ENCODE data around the gene LHB. TPM values are rescaled to one million over a fixed set of nuclear protein-coding genes. Genes with fewer than 3 reads are reported as not detected.

Gene LHB
- total and polyA plus RNA-seq, 2 of the 4 experiments (the other 2 are of a cell fraction) = not detected

- ATAC-seq (ENCODE audit: low read depth) = no peak
- H3K79me1 ChIP-seq (ENCODE audit: low read depth in 1 of 2, low read length in 2 of 2) = peaks cover 0 to 3% of the 10 kb centered on the region in 2 experiments; a peak in 1 of 4 replicates
- no TSS peak for BruUV-seq (replicated peaks)
- H2AK9ac ChIP-seq (replicated peaks; ENCODE audit: low read depth, low read length, poor library complexity) = no peak overlapping the region
- no peak overlapping the region for H2AK5ac ChIP-seq (ENCODE audit: low read depth, low read length)
- no peak overlapping the region for H2AFZ ChIP-seq (replicated peaks; ENCODE audit: low read length, poor library complexity)
- H3K9me1 ChIP-seq (ENCODE audit: insufficient read depth, low read length) = 0 out of 2 replicates have a peak, but pooled peaks cover 3% of the 10 kb centered on the region
- CTCF ChIA-PET = no interaction called here
- H3K4me3 ChIP-seq (ENCODE audit: insufficient read depth, low read depth, low read length) = no peak overlapping the region
- H3K23ac ChIP-seq (ENCODE audit: low read depth, low read length) = no peak overlapping the region
- POLR2A ChIA-PET (ENCODE audit: unreplicated experiment) = no interaction called here
- in situ Hi-C loops (cut with MboI; ENCODE audit: low sequenced_read_pairs) = no loop called here
- no peaks in the 10 kb centered on the region; the same call in 1 of the 2 replicates for H4K20me1 ChIP-seq (ENCODE audit: insufficient read depth, low read length)
- H4K5ac ChIP-seq (ENCODE audit: low read depth, low read length) = no peak overlapping the region
- H2BK15ac ChIP-seq (ENCODE audit: low read depth, low read length) = no peak overlapping the region
- H4K91ac ChIP-seq (ENCODE audit: insufficient read depth, low read depth, low read length) = no peak overlapping the region
- H3K4me2 ChIP-seq (ENCODE audit: low read depth, low read length) = no peak overlapping the region
- no peak overlapping the region for H3K14ac ChIP-seq (replicated peaks; ENCODE audit: low read depth, low read length)
- H3K56ac ChIP-seq (ENCODE audit: extremely low read depth, insufficient read depth, low read length) = no peak overlapping the region
- no peak overlapping the region for H3K4ac ChIP-seq (ENCODE audit: low read depth, low read length)
- H3K4me1 ChIP-seq (ENCODE audit: control insufficient read depth, insufficient read depth, low read length) = peaks cover 5% of the 10 kb centered on the region; the same call in 1 of the 2 replicates
- TF ChIP-seq CTCF (conservative IDR thresholded peaks at IDR 0.05; ENCODE audit: low read depth, low read length) = no peak
- no peaks in the 10 kb centered on the region for H3K9me3 ChIP-seq (ENCODE audit: control insufficient read depth, insufficient read depth, low read length)
- no peak overlapping the region for H3K9ac ChIP-seq (ENCODE audit: low read depth, low read length)
- H3K36me3 ChIP-seq (ENCODE audit: control insufficient read depth, insufficient read depth, low read length) = peaks cover 38% of the 10 kb centered on the region
- peaks cover 2% of the 10 kb centered on the region; the same call in 1 of the 2 replicates for H3K27me3 ChIP-seq (ENCODE audit: control insufficient read depth, insufficient read depth, low read length)
- dilution Hi-C loops (cut with HindIII; ENCODE audit: low sequenced_read_pairs, unreplicated experiment) = no loop called here
- no peak overlapping the region for H2BK20ac ChIP-seq (ENCODE audit: low read depth, low read length)
- no peak overlapping the region for H2BK5ac ChIP-seq (ENCODE audit: low read depth, low read length, poor library complexity, severe bottlenecking)
- intact Hi-C loops (cut with micrococcal nuclease) = no loop called here
- no peak overlapping the region for H3K18ac ChIP-seq (ENCODE audit: low read depth, low read length)
- DNase-seq = no peak
- H2BK120ac ChIP-seq (ENCODE audit: low read depth, low read length) = no peak overlapping the region
- no peak overlapping the region for H3K27ac ChIP-seq (ENCODE audit: insufficient read depth, low read length)
- no peak overlapping the region for H4K8ac ChIP-seq (ENCODE audit: low read depth in 2 of 2, low read length in 2 of 2)
- 97% methylated on average over 12 of the region's 29 CpGs; no CpG with 5 or more reads in 1 of the 2 experiments for WGBS, 2 experiments (ENCODE audit: extremely low coverage in 2 of 2, insufficient read length in 1 of 2)
Observed at GRCh38 chr19:49016067-49016839, 638 bp downstream of the LHB start.

Measured in IMR-90 (cell line).